GM23248 (cell line): Measurements from ENCODE around the gene TEX101. TPM values are rescaled to one million over a fixed set of nuclear protein-coding genes. Genes with fewer than 3 reads are reported as not detected.

Experiments used
- DNase-seq: peaks from one replicate; pipeline ENCODE4 v3.0.0-alpha.2; 2015
- H2AFZ ChIP-seq: fragments of 200-600 bp; sonication (generic); 2 replicates; pipeline ENCODE4 v1.6.1; 2016; ENCODE audit warnings: antibody characterized with exemption
- H3F3A ChIP-seq: fragments of 200-600 bp; sonication (generic); 2 replicates; pipeline ENCODE4 v1.6.1; 2016; ENCODE audit warnings: mild to moderate bottlenecking, antibody characterized with exemption, mixed run types; ENCODE audit not compliant: insufficient read depth
- H3K27ac ChIP-seq: fragments of 200-600 bp; sonication (generic); 2 replicates; pipeline ENCODE4 v1.5.1; 2016; ENCODE audit warnings: mild to moderate bottlenecking
- H3K27me3 ChIP-seq: fragments of 200-600 bp; sonication (generic); replicated peaks from 2 replicates; pipeline ENCODE4 v1.6.1; 2016; ENCODE audit warnings: mild to moderate bottlenecking; ENCODE audit not compliant: insufficient read depth
- H3K36me3 ChIP-seq: fragments of 200-600 bp; sonication (generic); 2 replicates; pipeline ENCODE4 v1.6.1; 2016; ENCODE audit warnings: low read depth, mild to moderate bottlenecking
- H3K4me1 ChIP-seq: fragments of 200-600 bp; sonication (generic); 2 replicates; pipeline ENCODE4 v1.6.1; 2016; ENCODE audit warnings: mild to moderate bottlenecking; ENCODE audit not compliant: insufficient read depth
- H3K4me2 ChIP-seq: fragments of 200-600 bp; sonication (generic); one replicate; pipeline ENCODE4 v1.6.1; 2016; ENCODE audit warnings: mild to moderate bottlenecking; ENCODE audit not compliant: unreplicated experiment
- H3K4me3 ChIP-seq: fragments of 200-600 bp; sonication (generic); 2 replicates; pipeline ENCODE4 v1.5.1; 2016; ENCODE audit warnings: mild to moderate bottlenecking
- H3K79me2 ChIP-seq: fragments of 200-600 bp; sonication (generic); 2 replicates; pipeline ENCODE4 v1.6.1; 2016; ENCODE audit warnings: mild to moderate bottlenecking; ENCODE audit not compliant: insufficient read depth
- H3K9ac ChIP-seq: fragments of 200-600 bp; sonication (generic); 2 replicates; pipeline ENCODE4 v1.6.1; 2016; ENCODE audit warnings: mild to moderate bottlenecking
- H3K9me2 ChIP-seq: fragments of 200-600 bp; sonication (generic); 2 replicates; pipeline ENCODE4 v1.6.1; 2016; ENCODE audit warnings: mixed run types, mild to moderate bottlenecking, moderate library complexity; ENCODE audit not compliant: insufficient read depth
- H3K9me3 ChIP-seq: fragments of 200-600 bp; sonication (generic); one replicate; pipeline ENCODE4 v1.6.1; 2017; ENCODE audit warnings: low read depth
- H4K20me1 ChIP-seq: fragments of 200-600 bp; sonication (generic); 2 replicates; pipeline ENCODE4 v1.6.0; 2016; ENCODE audit not compliant: insufficient read depth
- EZH2 ChIP-seq: fragments of 200-600 bp; sonication (generic); IDR thresholded peaks from 2 replicates; pipeline ENCODE4 v1.6.1; 2018; ENCODE audit warnings: antibody characterized with exemption, mild to moderate bottlenecking; ENCODE audit not compliant: insufficient read depth, poor library complexity, severe bottlenecking
- EZH2phosphoT487 ChIP-seq: fragments of 200-600 bp; sonication (generic); IDR thresholded peaks from 2 replicates; pipeline ENCODE4 v1.6.1; 2018; ENCODE audit warnings: antibody characterized with exemption, moderate library complexity, mild to moderate bottlenecking, low read depth; ENCODE audit not compliant: insufficient read depth
- WGBS, 2 experiments: methylation state at CpG; one replicate each; pipeline ENCODE4 v1.1.6; 2015 to 2017; ENCODE audit warnings: low lambda C conversion rate in 2 of 2, low coverage in 1 of 2; ENCODE audit errors: missing lambda C conversion rate in 2 of 2; 5-methylcytosine and 5-hydroxymethylcytosine counted together
- in situ Hi-C: fragments of 300-500 bp; cut with MboI; formaldehyde crosslinking; loops from 2 replicates; pipeline ENCODE4 v1.15.0; 2020
- polyA plus RNA-seq: library from polyadenylated mRNA; unstranded; fragments of >200 nt; fragmentation: Nextera tagmentation; extraction: Ambion mirVana; gene quantifications from 2 replicates; pipeline ENCODE4 v1.2.1, GENCODE V29; 2016
- total RNA-seq: library from RNA; depleted of rRNA; stranded (reverse); fragments of >200 nt; shearing (Covaris generic); gene quantifications from 2 replicates; pipeline ENCODE4 v1.2.3, GENCODE V29; 2014

The TEX101 gene
- total and polyA plus RNA-seq, 2 experiments from 2014 or later, result not detected

GRCh38 chr19:43461303-43461702 lies 46.6 kb downstream of the TEX101 start:
- Histone ChIP-seq H3F3A (no peaks in the 10 kb centered on the region), H3K9ac (no peak overlapping the region), H3K27ac (no peak overlapping the region), H3K4me1 (no peaks in the 10 kb centered on the region), H3K79me2 (no peaks in the 10 kb centered on the region), H3K4me2 (no peak overlapping the region), H4K20me1 (no peaks in the 10 kb centered on the region), H2AFZ (no peak overlapping the region), H3K36me3 (no peaks in the 10 kb centered on the region), H3K9me3 (no peaks in the 10 kb centered on the region), H3K9me2 (no peaks in the 10 kb centered on the region), H3K27me3 (no peaks in the 10 kb centered on the region), H3K4me3 (no peak overlapping the region)
- in situ Hi-C loops, result no loop called here
- 73 to 76% methylated on average over 12 of the region's 12 CpGs for WGBS, 2 experiments
- TF ChIP-seq EZH2 (no peak), EZH2phosphoT487 (no peak)
- DNase-seq, result no peak

- no peak overlapping the region for H3K27ac ChIP-seq
- H3F3A ChIP-seq, result no peaks in the 10 kb centered on the region
- no peaks in the 10 kb centered on the region for H3K27me3 ChIP-seq
- WGBS, 2 experiments, result 76 to 82% methylated on average over 7 of the region's 7 CpGs
- H3K79me2 ChIP-seq, result no peaks in the 10 kb centered on the region
- no peak overlapping the region for H2AFZ ChIP-seq
- TF ChIP-seq EZH2phosphoT487 (no peak), EZH2 (no peak)
- H3K4me1 ChIP-seq, result no peaks in the 10 kb centered on the region
- H3K9ac ChIP-seq, result no peak overlapping the region
- H3K36me3 ChIP-seq, result no peaks in the 10 kb centered on the region
- no peak for DNase-seq
- in situ Hi-C loops, result no loop called here
- no peaks in the 10 kb centered on the region for H3K9me2 ChIP-seq
- no peaks in the 10 kb centered on the region for H3K9me3 ChIP-seq
- no peaks in the 10 kb centered on the region for H4K20me1 ChIP-seq
- H3K4me2 ChIP-seq, result no peak overlapping the region
- no peak overlapping the region for H3K4me3 ChIP-seq
These were observed 47.7 kb downstream of the TEX101 start for GRCh38 chr19:43462383-43462782.

- Histone ChIP-seq H2AFZ (peak overlapping the region; percentile 92), H3K27ac (no peak overlapping the region), H3F3A (no peaks in the 10 kb centered on the region), H3K4me1 (peaks cover 5% of the 10 kb centered on the region; the same call in 1 of the 2 replicates), H3K36me3 (no peaks in the 10 kb centered on the region), H3K9me3 (no peaks in the 10 kb centered on the region), H3K79me2 (no peaks in the 10 kb centered on the region), H4K20me1 (no peaks in the 10 kb centered on the region), H3K9ac (no peak overlapping the region; the same call in 1 of the 2 replicates), H3K27me3 (no peaks in the 10 kb centered on the region), H3K4me3 (peak overlapping the region; percentile 98), H3K4me2 (peak overlapping the region; percentile 96), H3K9me2 (no peaks in the 10 kb centered on the region)
- no peak for DNase-seq
- in situ Hi-C loops, result no loop called here
- WGBS, 2 experiments, result 16 to 19% methylated on average over 26 to 33 of the region's 33 CpGs
- no peak for TF ChIP-seq EZH2
- TF ChIP-seq EZH2phosphoT487, result no peak
These were observed 48.2 kb downstream of the TEX101 start for GRCh38 chr19:43462785-43463380.

- DNase-seq, result peak; percentile 90
- Histone ChIP-seq H3K4me3 (peak overlapping the region; percentile 98), H3K27me3 (no peaks in the 10 kb centered on the region), H3K4me2 (peak overlapping the region; percentile 96), H4K20me1 (no peaks in the 10 kb centered on the region), H2AFZ (peak overlapping the region; percentile 92), H3K4me1 (peaks cover 7% of the 10 kb centered on the region; the same call in 1 of the 2 replicates), H3K27ac (no peak overlapping the region), H3K79me2 (no peaks in the 10 kb centered on the region), H3K9ac (peak overlapping the region; percentile 63), H3K9me2 (no peaks in the 10 kb centered on the region), H3K36me3 (no peaks in the 10 kb centered on the region), H3K9me3 (no peaks in the 10 kb centered on the region), H3F3A (no peaks in the 10 kb centered on the region)
- 1 to 2% methylated on average over 30 to 55 of the region's 57 CpGs for WGBS, 2 experiments
- in situ Hi-C loops, result no loop called here
- TF ChIP-seq EZH2phosphoT487 (no peak), EZH2 (no peak)
These were observed 48.9 kb downstream of the TEX101 start for GRCh38 chr19:43463381-43464133.
